Activated CD4-positive, alpha-beta T cell treated with anti-CD3 and anti-CD28 coated beads for 36 hours (primary cell): ENCODE data around the gene GFPT2. TPM values are rescaled to one million over a fixed set of nuclear protein-coding genes. Genes with fewer than 3 reads are reported as not detected.

Experiments
- ATAC-seq: fragments of 200-7000 bp; cut with Tn5 transposase; one replicate; pipeline ENCODE4 v1.10.0; 2021; ENCODE audit warnings: mild to moderate bottlenecking, moderate library complexity
- CTCF ChIA-PET: fragments of 350-600 bp; sonication (Branson Sonifier 250); formaldehyde crosslinking; loops from one replicate; lab custom pipeline; 2021; ENCODE audit warnings: antibody characterized with exemption; lab: Charles Lee
- POLR2A ChIA-PET: fragments of 350-600 bp; sonication (Branson Sonifier 250); formaldehyde crosslinking; loops from one replicate; lab custom pipeline; 2021; ENCODE audit warnings: antibody characterized with exemption, inconsistent platforms; lab: Charles Lee
- DNase-seq: peaks from one replicate; pipeline ENCODE4 v3.0.0-alpha.2; 2020
- H3K27ac Mint-ChIP-seq: one replicate; pipeline ENCODE4 v1.8.0; 2021; ENCODE audit warnings: mixed read lengths
- H3K27me3 Mint-ChIP-seq: one replicate; pipeline ENCODE4 v1.8.0; 2021; ENCODE audit warnings: mixed read lengths
- H3K36me3 Mint-ChIP-seq: one replicate; pipeline ENCODE4 v1.8.0; 2021; ENCODE audit warnings: low read depth, mixed read lengths
- H3K4me1 Mint-ChIP-seq: one replicate; pipeline ENCODE4 v1.8.0; 2021; ENCODE audit warnings: mixed read lengths
- H3K4me3 Mint-ChIP-seq: one replicate; pipeline ENCODE4 v1.8.0; 2021; ENCODE audit warnings: mild to moderate bottlenecking, moderate library complexity, mixed read lengths
- H3K9me3 Mint-ChIP-seq: one replicate; pipeline ENCODE4 v1.8.0; 2021; ENCODE audit warnings: low read depth, mixed read lengths
- intact Hi-C, 2 experiments: fragments of 100-400 bp; cut with DNase I in 1 of 2; cut with micrococcal nuclease in 1 of 2; formaldehyde crosslinking; loops; one replicate each; pipeline versions ENCODE4 v1.14.2 to v1.15.1; 2022 to 2024; cut with DNase I, micrococcal nuclease
- total RNA-seq, 2 experiments: library from RNA; stranded (reverse); gene quantifications; one replicate each; pipeline ENCODE4 v1.2.3, GENCODE V29; 2021

The GFPT2 gene
- total RNA-seq, 2 experiments from 2014 or later: 0.16 TPM

DNA sequence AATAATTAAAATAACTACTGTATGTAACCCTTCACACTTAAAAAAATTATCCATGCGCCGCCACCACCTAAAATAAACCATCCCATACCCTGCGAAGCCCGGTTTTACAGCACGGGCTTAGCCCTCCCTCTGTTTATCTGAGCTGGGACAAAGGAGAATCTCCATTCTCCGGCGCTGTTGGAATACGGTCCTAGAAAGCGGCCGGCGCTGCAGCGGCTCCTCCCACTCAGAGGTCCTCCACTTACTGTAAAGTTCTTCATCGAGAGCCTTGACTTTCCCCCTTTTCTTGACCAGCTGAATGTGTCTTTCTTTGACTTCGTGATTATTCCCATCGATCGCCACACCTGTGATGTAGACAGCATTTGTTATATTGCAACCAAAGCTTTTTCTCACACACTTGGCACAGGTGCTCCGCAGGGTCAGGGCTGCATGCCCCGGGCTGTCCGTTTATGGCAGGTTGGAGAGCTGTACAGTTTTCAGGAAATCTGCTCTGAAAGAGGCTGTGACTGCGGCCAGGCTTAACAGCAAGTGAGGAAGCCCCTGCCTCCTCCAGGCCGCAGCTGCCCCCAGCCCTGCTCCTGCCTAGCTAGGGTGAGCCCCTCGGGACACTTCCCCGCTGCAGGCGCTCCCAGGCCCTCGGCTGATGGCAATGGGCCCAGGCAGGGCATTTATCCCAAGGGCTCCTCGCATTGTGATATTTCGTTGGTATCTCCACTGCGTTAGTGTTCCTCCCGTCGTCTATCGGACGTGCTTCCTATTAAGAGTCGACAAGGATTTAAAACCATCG, 16.7 kb downstream of the GFPT2 start:
- H3K9me3 Mint-ChIP-seq: no peaks in the 10 kb centered on the region
- no peak overlapping the region for H3K27ac Mint-ChIP-seq
- no peaks in the 10 kb centered on the region for H3K36me3 Mint-ChIP-seq
- no peak for DNase-seq
- H3K27me3 Mint-ChIP-seq: peaks cover 10% of the 10 kb centered on the region
- no peak overlapping the region for H3K4me3 Mint-ChIP-seq
- intact Hi-C loops: no loop called here
- H3K4me1 Mint-ChIP-seq: no peaks in the 10 kb centered on the region
- ChIA-PET CTCF (interaction anchor here (0.6 to 1.5 kb wide), 4 partner anchors 19 to 1746 kb away, joined by 3 read pairs; partner anchors contain the start of gene COL23A1), POLR2A (no interaction called here)
- no peak for ATAC-seq

DNA sequence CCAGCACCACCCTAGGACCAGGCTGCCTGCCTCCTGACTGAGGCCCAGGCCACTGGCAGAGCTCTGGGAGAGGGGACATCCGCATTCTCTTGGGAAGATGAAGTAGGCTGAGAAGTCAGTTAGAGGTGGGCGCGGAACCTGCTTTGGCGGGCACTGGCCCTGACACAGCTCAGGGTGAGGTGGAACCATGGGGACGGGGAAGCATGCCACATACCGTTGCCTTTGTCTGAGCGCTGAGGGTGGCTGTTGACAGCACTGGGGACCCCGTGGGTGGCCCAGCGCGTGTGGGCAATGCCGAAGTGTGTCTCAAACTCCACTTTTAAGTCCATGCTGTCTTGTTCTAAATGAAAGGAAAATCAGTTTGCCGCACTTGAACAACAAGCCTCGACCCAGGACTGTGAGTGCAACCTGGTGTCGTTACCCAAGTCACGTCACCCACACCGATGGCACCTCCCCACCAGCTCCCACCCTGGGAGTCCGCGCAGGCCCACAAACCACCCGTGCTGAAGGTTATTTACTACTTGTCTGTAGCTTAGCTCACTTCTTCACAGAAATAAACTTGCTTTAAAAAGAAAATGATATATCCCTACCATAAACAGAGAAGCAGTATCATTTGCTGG, 17.4 kb downstream of the GFPT2 start:
- DNase-seq: no peak
- no peaks in the 10 kb centered on the region for H3K9me3 Mint-ChIP-seq
- ATAC-seq: no peak
- peaks cover 15% of the 10 kb centered on the region for H3K27me3 Mint-ChIP-seq
- POLR2A ChIA-PET: no interaction called here
- intact Hi-C loops: no loop called here
- H3K27ac Mint-ChIP-seq: no peak overlapping the region
- CTCF ChIA-PET: interaction anchor here (0.6 to 1.5 kb wide), 3 partner anchors 19 to 227 kb away, joined by 3 read pairs; no protein-coding TSS in a partner anchor
- no peaks in the 10 kb centered on the region for H3K4me1 Mint-ChIP-seq
- no peaks in the 10 kb centered on the region for H3K36me3 Mint-ChIP-seq
- H3K4me3 Mint-ChIP-seq: no peak overlapping the region

- intact Hi-C loops: no loop called here
- ChIA-PET POLR2A (no interaction called here), CTCF (no interaction called here)
- Mint-ChIP-seq H3K27me3 (peaks cover 15% of the 10 kb centered on the region), H3K4me1 (no peaks in the 10 kb centered on the region), H3K4me3 (no peak overlapping the region), H3K36me3 (no peaks in the 10 kb centered on the region), H3K9me3 (no peaks in the 10 kb centered on the region), H3K27ac (no peak overlapping the region)
- DNase-seq (no peak), ATAC-seq (no peak)
Observed at GRCh38 chr5:180334751-180335613, 18.2 kb downstream of the GFPT2 start.

DNA sequence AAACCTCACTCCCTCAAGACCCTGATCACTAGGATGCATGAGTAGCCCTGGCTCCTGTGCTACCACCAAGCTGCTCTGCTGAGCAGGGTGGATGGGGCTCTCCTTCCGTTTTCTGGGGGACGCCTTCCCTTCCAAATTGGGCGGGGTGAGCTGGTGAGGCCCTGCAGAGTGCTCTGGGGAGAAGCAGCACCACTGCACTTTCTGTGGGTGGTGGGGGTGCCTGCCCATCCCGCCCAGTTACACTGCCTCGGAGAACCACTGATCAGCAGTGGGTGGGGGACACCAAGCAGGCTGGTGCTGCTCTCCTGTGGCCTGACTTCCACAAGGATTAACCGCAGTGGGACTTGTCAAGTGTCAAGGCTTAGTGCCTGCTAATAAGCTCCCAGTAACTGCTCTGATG, 19.0 kb downstream of the GFPT2 start:
- H3K36me3 Mint-ChIP-seq: no peaks in the 10 kb centered on the region
- CTCF ChIA-PET: interaction anchor here (0.7 kb wide), 1 partner anchor 29 kb away, joined by 3 read pairs; no protein-coding TSS in a partner anchor
- DNase-seq: no peak
- ATAC-seq: no peak
- peaks cover 12% of the 10 kb centered on the region for H3K27me3 Mint-ChIP-seq
- H3K27ac Mint-ChIP-seq: no peak overlapping the region
- H3K9me3 Mint-ChIP-seq: no peaks in the 10 kb centered on the region
- intact Hi-C loops: no loop called here
- H3K4me3 Mint-ChIP-seq: no peak overlapping the region
- H3K4me1 Mint-ChIP-seq: no peaks in the 10 kb centered on the region
- POLR2A ChIA-PET: no interaction called here

- Mint-ChIP-seq H3K4me1 (no peaks in the 10 kb centered on the region), H3K27me3 (peaks cover 12% of the 10 kb centered on the region), H3K27ac (no peak overlapping the region), H3K9me3 (no peaks in the 10 kb centered on the region), H3K36me3 (no peaks in the 10 kb centered on the region), H3K4me3 (no peak overlapping the region)
- no peak for DNase-seq
- ChIA-PET CTCF (interaction anchor here (0.7 kb wide), 1 partner anchor 28 kb away, joined by 3 read pairs; no protein-coding TSS in a partner anchor), POLR2A (no interaction called here)
- no peak for ATAC-seq
- intact Hi-C loops: no loop called here
Observed at GRCh38 chr5:180333661-180334060, 19.5 kb downstream of the GFPT2 start.

- CTCF ChIA-PET: interaction anchor here (0.7 to 1.0 kb wide), 2 partner anchors 14 to 497 kb away, joined by 3 to 4 read pairs; no protein-coding TSS in a partner anchor
- Mint-ChIP-seq H3K27me3 (peaks cover 12% of the 10 kb centered on the region), H3K4me3 (no peak overlapping the region), H3K9me3 (no peaks in the 10 kb centered on the region), H3K27ac (no peak overlapping the region), H3K4me1 (no peaks in the 10 kb centered on the region), H3K36me3 (no peaks in the 10 kb centered on the region)
- ATAC-seq (no peak), DNase-seq (no peak)
- intact Hi-C loops: no loop called here
- POLR2A ChIA-PET: no interaction called here
Observed at GRCh38 chr5:180332861-180333260, 20.3 kb downstream of the GFPT2 start.

DNA sequence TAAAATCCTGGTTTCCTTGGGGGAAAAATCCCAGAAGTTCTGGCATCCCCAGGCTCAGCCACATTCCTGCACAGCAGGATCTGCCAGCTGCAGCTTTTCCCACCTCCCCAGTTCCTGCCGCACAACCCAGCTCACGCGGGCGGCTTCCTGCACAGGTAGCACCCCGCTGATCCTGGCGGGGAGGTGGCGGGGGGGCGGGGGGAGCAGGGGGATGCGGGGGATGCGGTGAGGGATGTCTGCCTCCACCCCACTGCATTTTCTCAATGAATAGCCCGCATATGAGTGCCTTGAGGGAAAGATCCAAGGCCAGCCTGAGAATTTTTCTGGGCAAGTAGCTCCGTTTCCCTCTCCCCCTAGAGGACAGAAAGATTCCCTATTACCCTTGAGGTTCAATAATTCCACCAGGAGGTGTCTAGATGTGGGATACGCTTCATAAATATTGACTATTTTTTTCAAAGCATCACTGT, 21.1 kb downstream of the GFPT2 start:
- ATAC-seq (no peak), DNase-seq (no peak)
- H3K4me1 Mint-ChIP-seq: no peaks in the 10 kb centered on the region
- no peaks in the 10 kb centered on the region for H3K36me3 Mint-ChIP-seq
- H3K9me3 Mint-ChIP-seq: no peaks in the 10 kb centered on the region
- ChIA-PET CTCF (interaction anchor here (1.0 to 1.3 kb wide), 3 partner anchors 13 to 200 kb away, joined by 3 to 6 read pairs (median 4); no protein-coding TSS in a partner anchor), POLR2A (no interaction called here)
- H3K27ac Mint-ChIP-seq: no peak overlapping the region
- intact Hi-C loops: no loop called here
- peaks cover 12% of the 10 kb centered on the region for H3K27me3 Mint-ChIP-seq
- H3K4me3 Mint-ChIP-seq: no peak overlapping the region

DNA sequence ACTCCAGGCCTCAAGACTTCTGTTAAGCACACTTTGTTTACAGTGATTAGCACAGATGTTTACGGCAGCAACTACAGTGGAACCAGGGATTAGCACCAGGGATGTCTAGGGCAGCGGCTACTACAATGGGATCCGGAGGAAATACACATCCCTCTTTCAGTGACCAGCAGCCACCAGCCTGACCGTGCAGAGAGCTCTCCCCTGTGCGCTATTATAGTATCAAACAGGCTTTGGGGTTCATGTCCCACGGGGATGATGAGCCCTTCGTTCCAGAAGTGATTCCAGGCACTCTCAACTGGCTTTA, 21.5 kb downstream of the GFPT2 start:
- H3K27me3 Mint-ChIP-seq: peaks cover 12% of the 10 kb centered on the region
- H3K27ac Mint-ChIP-seq: no peak overlapping the region
- no peak for ATAC-seq
- intact Hi-C loops: no loop called here
- H3K36me3 Mint-ChIP-seq: no peaks in the 10 kb centered on the region
- H3K4me1 Mint-ChIP-seq: no peaks in the 10 kb centered on the region
- H3K4me3 Mint-ChIP-seq: no peak overlapping the region
- no peak for DNase-seq
- ChIA-PET POLR2A (no interaction called here), CTCF (interaction anchor here (0.7 to 1.3 kb wide), 4 partner anchors 13 to 290 kb away, joined by 3 to 6 read pairs (median 4); no protein-coding TSS in a partner anchor)
- no peaks in the 10 kb centered on the region for H3K9me3 Mint-ChIP-seq

- POLR2A ChIA-PET: no interaction called here
- Mint-ChIP-seq H3K27me3 (peaks cover 12% of the 10 kb centered on the region), H3K27ac (no peak overlapping the region), H3K9me3 (no peaks in the 10 kb centered on the region), H3K36me3 (no peaks in the 10 kb centered on the region), H3K4me1 (no peaks in the 10 kb centered on the region), H3K4me3 (no peak overlapping the region)
- DNase-seq: no peak
- intact Hi-C loops: no loop called here
- ATAC-seq: no peak
- CTCF ChIA-PET: interaction anchor here (0.6 to 1.3 kb wide), 4 partner anchors 15 to 289 kb away, joined by 3 to 6 read pairs (median 3); no protein-coding TSS in a partner anchor
Observed at GRCh38 chr5:180330810-180331646, 22.1 kb downstream of the GFPT2 start.

- H3K27me3 Mint-ChIP-seq: peaks cover 12% of the 10 kb centered on the region
- H3K27ac Mint-ChIP-seq: no peak overlapping the region
- no peaks in the 10 kb centered on the region for H3K4me1 Mint-ChIP-seq
- no peaks in the 10 kb centered on the region for H3K9me3 Mint-ChIP-seq
- POLR2A ChIA-PET: no interaction called here
- H3K36me3 Mint-ChIP-seq: no peaks in the 10 kb centered on the region
- no peak for DNase-seq
- intact Hi-C loops: no loop called here
- CTCF ChIA-PET: interaction anchor here (0.6 kb wide), 1 partner anchor 112 kb away, joined by 3 read pairs; no protein-coding TSS in a partner anchor
- no peak overlapping the region for H3K4me3 Mint-ChIP-seq
- ATAC-seq: peak; percentile 30
Observed at GRCh38 chr5:180330270-180330648, 22.9 kb downstream of the GFPT2 start.
